Neuron (in vitro differentiated cells): ENCODE measurements around the gene RFWD3.
"Not testable (repeated sequence)": the region's sequence is repeated elsewhere in the genome, so short reads cannot be mapped to it uniquely, and the experiment has no call there.

Experiments
- H2AFZ ChIP-seq: one replicate; pipeline ENCODE4 v1.6.1; 2013; ENCODE audit warnings: low read depth, mild to moderate bottlenecking, inconsistent platforms, low read length, moderate library complexity
- H3K27me3 ChIP-seq: one replicate; pipeline ENCODE4 v1.6.1; 2013; ENCODE audit warnings: low read length; ENCODE audit not compliant: insufficient read depth
- H3K36me3 ChIP-seq: one replicate; pipeline ENCODE4 v1.6.1; 2013; ENCODE audit warnings: low read length; ENCODE audit not compliant: insufficient read depth
- H3K4me1 ChIP-seq: one replicate; pipeline ENCODE4 v1.6.1; 2013; ENCODE audit warnings: low read length; ENCODE audit not compliant: insufficient read depth
- H3K4me3 ChIP-seq: 2 replicates; pipeline ENCODE4 v1.5.1; 2013; ENCODE audit warnings: mild to moderate bottlenecking, low read length, moderate library complexity
- H3K9me3 ChIP-seq: one replicate; pipeline ENCODE4 v1.6.1; 2013; ENCODE audit warnings: low read length

The RFWD3 gene

DNA sequence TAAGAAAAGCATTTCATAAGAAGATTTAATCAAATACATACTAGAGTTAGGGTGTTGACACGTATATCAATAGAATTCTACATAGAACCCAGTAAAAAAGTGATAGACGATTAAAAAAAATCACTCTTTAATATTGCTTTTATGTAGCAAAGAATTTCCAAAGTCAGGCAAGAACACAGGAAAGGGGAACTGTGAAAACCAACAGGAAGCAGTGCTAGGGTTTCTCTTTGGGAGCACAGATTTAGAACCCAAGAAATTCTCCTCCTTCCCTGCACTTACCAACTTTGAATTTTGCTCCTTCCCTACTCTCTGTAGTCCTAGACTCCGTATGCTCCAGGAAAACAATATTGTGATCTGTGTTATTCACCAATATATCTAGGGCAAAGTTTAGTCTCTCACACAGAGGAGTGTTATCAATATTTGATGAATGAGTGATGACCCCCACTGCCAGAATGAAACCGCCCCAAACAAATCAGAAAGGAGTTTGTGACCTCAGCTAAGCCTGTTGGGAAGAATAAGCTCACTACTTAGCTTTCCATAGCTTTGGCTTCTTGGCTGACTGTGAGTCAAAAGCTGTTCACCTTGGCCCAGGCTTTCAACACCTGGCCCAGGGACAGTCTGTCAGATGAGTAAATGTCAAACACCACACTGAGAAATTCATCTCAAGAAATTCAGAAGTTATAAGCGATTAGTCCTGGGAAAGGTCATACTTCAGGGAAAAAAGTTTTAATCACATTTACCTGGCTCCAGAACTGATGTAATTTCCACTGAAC is 8.6 kb downstream of the RFWD3 start:
- no peak overlapping the region for H2AFZ ChIP-seq
- no peak overlapping the region for H3K4me3 ChIP-seq
- no peaks in the 10 kb centered on the region for H3K9me3 ChIP-seq
- H3K36me3 ChIP-seq: peaks cover 76% of the 10 kb centered on the region
- no peaks in the 10 kb centered on the region for H3K4me1 ChIP-seq
- no peaks in the 10 kb centered on the region for H3K27me3 ChIP-seq

DNA sequence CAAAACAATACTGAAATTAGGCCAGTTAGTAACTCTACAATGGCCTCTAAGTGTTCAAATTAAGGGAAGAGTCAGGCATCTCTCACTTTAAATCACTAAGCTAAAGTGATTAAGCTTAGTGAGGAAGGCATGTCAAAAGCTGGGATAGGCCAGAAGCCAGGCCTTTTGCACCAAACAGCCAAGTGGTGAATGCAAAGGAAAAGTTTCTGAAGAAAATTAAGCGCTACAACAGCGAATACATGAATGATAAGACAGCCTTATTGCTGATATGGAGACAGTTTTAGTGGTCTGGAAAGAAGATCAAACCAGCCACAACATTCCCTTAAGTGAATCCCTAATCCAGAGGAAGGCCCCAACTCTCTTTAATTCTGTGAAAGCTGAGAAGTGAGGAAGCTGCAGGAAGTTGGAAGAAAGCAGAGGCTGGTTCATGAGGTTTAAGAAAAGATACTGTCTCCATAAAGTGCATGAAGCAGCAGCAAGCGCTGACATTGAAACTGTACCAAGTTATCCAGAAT is 12.1 kb downstream of the RFWD3 start:
- peaks cover 72% of the 10 kb centered on the region for H3K36me3 ChIP-seq

DNA sequence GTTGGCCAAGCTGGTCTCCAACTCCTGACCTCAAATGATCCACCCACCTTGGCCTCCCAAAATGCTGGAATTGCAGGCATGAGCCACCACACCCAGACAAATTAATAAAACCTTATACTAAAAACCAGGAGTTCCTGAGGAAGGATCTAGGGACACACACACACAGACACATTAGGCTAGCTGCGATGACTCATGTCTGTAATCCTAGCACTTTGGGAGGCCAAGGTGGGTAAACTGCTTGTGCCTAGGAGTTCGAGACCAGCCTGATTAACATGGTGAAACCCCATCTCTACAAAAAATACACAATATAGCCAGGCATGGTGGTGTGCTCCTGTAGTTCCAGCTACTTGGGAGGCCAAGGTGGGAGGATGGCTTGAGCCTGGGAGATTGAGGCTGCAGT is 13.8 kb downstream of the RFWD3 start:
- not testable (repeated sequence) for H3K9me3 ChIP-seq, H3K4me3 ChIP-seq, H2AFZ ChIP-seq, H3K27me3 ChIP-seq, H3K4me1 ChIP-seq
- H3K36me3 ChIP-seq: peaks cover 69% of the 10 kb centered on the region

More for the DNA sequence above, 12.1 kb downstream of the RFWD3 start:
- no peaks in the 10 kb centered on the region for H3K9me3 ChIP-seq
- no peak overlapping the region for H2AFZ ChIP-seq
- H3K4me3 ChIP-seq: no peak overlapping the region
- H3K27me3 ChIP-seq: no peaks in the 10 kb centered on the region
- no peaks in the 10 kb centered on the region for H3K4me1 ChIP-seq

- Histone ChIP-seq H3K27me3 (no peaks in the 10 kb centered on the region), H3K36me3 (peaks cover 71% of the 10 kb centered on the region)
Measured at GRCh38 chr16:74652249-74652648, 14.4 kb downstream of the RFWD3 start.

DNA sequence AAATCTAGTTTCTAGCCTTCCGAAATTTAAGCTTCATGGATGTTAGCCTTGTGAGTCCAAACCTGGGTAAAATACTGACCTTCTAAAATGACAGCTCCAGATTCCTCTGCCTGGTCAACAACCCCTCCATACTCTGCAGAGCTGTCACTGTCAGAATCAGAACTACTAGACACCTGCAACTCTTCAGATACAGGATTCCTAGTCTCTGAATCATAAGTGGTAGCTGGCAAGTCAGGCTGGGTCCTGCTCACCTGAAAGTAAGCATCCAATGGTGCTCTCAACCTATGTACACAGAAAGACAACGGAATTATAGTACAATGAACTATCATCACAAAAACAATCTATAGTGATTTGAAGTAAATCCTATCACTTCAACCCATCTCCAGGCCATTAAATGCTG is 14.8 kb downstream of the RFWD3 start:
- no peak overlapping the region for H2AFZ ChIP-seq
- H3K4me3 ChIP-seq: no peak overlapping the region
- peaks cover 69% of the 10 kb centered on the region for H3K36me3 ChIP-seq

More at GRCh38 chr16:74652249-74652648, 14.4 kb downstream of the RFWD3 start:
- Histone ChIP-seq H3K4me3 (no peak overlapping the region), H3K4me1 (no peaks in the 10 kb centered on the region), H3K9me3 (no peaks in the 10 kb centered on the region), H2AFZ (no peak overlapping the region)

GRCh38 chr16:74650966-74651567 is 15.6 kb downstream of the RFWD3 start:
- no peaks in the 10 kb centered on the region for H3K27me3 ChIP-seq
- H3K36me3 ChIP-seq: peaks cover 68% of the 10 kb centered on the region
- no peaks in the 10 kb centered on the region for H3K4me1 ChIP-seq
- no peaks in the 10 kb centered on the region for H3K9me3 ChIP-seq
- no peak overlapping the region for H3K4me3 ChIP-seq
- H2AFZ ChIP-seq: no peak overlapping the region

More for the DNA sequence above, 14.8 kb downstream of the RFWD3 start:
- Histone ChIP-seq H3K4me1 (no peaks in the 10 kb centered on the region), H3K9me3 (no peaks in the 10 kb centered on the region), H3K27me3 (no peaks in the 10 kb centered on the region)

- Histone ChIP-seq H3K27me3 (no peaks in the 10 kb centered on the region), H3K4me1 (no peaks in the 10 kb centered on the region), H2AFZ (no peak overlapping the region), H3K4me3 (no peak overlapping the region), H3K36me3 (peaks cover 71% of the 10 kb centered on the region), H3K9me3 (no peaks in the 10 kb centered on the region)
Measured at GRCh38 chr16:74649839-74650504, 16.7 kb downstream of the RFWD3 start.

DNA sequence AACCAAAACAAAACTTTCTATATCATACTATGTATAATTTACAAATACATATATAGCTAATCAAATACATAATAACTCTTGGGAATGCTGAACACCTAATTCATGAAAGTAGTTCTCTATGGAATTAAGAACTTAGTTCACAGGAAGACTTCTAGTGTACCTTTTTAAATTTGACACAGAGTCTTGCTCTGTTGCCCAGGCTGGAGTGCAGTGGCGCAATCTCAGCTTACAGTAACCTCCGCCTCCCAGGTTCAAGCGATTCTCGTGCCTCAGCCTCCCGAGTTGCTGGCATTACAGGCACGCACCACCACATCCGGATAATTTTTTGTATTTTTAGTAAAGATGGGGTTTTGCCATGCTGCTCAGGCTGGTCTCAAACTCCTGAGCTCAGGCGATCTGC is 24.7 kb downstream of the RFWD3 start:
- H2AFZ ChIP-seq: no peak overlapping the region
- no peaks in the 10 kb centered on the region for H3K4me1 ChIP-seq
- H3K4me3 ChIP-seq: no peak overlapping the region
- H3K27me3 ChIP-seq: no peaks in the 10 kb centered on the region
- no peaks in the 10 kb centered on the region for H3K9me3 ChIP-seq
- H3K36me3 ChIP-seq: peaks cover 72% of the 10 kb centered on the region

- Histone ChIP-seq H3K4me3 (no peak overlapping the region), H3K27me3 (no peaks in the 10 kb centered on the region), H3K9me3 (no peaks in the 10 kb centered on the region), H2AFZ (no peak overlapping the region), H3K4me1 (no peaks in the 10 kb centered on the region), H3K36me3 (peaks cover 70% of the 10 kb centered on the region)
Measured at GRCh38 chr16:74637742-74638453, 28.8 kb downstream of the RFWD3 start.

DNA sequence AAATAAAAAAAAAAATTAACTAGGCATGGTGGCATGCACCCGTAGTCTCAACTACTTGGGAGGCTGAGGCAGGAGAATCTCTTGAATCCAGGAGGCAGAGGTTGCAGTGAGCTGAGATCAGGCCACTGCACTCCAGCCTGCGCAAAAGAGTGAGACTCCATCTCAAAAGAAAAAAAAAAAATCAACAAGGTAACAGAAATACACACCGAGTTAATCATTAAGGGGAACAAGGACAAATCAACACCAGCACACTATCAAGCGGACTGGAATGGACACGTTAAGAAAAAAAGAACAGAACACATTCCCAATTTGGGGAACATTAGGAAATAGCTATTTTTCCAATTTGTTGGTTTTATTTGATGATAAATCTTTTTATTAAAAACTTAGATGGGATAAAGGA is 31.4 kb downstream of the RFWD3 start:
- Histone ChIP-seq H3K9me3 (no peaks in the 10 kb centered on the region), H2AFZ (no peak overlapping the region), H3K4me3 (no peak overlapping the region), H3K36me3 (peaks cover 76% of the 10 kb centered on the region), H3K4me1 (no peaks in the 10 kb centered on the region), H3K27me3 (no peaks in the 10 kb centered on the region)

- Histone ChIP-seq H3K27me3 (no peaks in the 10 kb centered on the region), H3K9me3 (no peaks in the 10 kb centered on the region), H3K4me1 (no peaks in the 10 kb centered on the region), H3K36me3 (peaks cover 81% of the 10 kb centered on the region), H3K4me3 (no peak overlapping the region), H2AFZ (no peak overlapping the region)
Measured at GRCh38 chr16:74633686-74634085, 33.0 kb downstream of the RFWD3 start.

DNA sequence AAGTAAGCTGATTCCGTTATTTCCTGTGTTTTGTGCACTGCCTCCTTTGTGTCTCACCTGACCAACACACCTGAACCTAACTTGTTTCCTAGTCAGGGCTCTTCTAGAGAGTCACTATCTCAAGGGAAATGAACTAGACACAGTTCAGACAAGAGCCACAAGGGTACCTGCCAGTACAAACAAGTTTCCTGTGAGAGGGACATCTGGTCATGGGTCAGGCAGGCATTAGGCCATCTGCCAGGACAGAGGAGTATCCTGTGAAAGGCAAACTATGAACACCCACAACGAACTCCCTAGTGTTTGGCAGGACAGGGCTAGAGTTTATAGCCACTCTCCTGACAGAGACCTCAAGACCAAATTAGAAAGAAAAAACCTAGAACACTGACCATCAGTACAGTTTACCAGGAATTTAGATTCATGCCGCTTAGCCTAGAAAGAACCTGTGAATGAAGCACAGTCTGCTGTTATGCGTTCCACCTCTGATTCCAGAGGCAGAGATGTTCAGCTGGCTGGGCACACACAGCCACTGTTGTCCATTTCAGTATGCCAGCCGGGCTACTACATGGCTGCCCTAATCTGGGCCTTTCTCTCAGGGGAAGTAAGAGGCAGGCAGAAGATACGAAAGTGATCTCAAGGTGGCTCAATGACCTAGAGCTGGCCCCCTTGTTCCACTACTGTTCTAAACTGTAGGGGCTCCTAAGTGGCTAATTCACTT is 39.0 kb downstream of the RFWD3 start:
- Histone ChIP-seq H3K36me3 (peaks cover 92% of the 10 kb centered on the region), H3K27me3 (no peaks in the 10 kb centered on the region), H3K9me3 (no peaks in the 10 kb centered on the region), H3K4me3 (no peak overlapping the region), H2AFZ (no peak overlapping the region), H3K4me1 (no peaks in the 10 kb centered on the region)
